Spleen (tissue), 7 donors: ENCODE data around the gene PCGF3.

Experiments used
- CTCF ChIP-seq, 11 experiments: fragments of 200-600 bp in 7 of 11; fragments of 450-650 bp in 4 of 11; sonication (generic) in 4 of 11; IDR thresholded peaks in 8 of 11; conservative IDR thresholded peaks in 3 of 11; 1 replicate in 7 of 11; 2 replicates in 4 of 11; pipeline versions ENCODE4 v1.4.0 to v1.8.0; 2016 to 2021; ENCODE audit warnings: antibody characterized with exemption in 11 of 11, inconsistent platforms in 4 of 11, mild to moderate bottlenecking in 1 of 11
- POLR2A ChIP-seq, 3 donors: fragments of 450-650 bp; IDR thresholded peaks; one replicate each; pipeline ENCODE4 v1.5.1; 2017; ENCODE audit warnings: antibody characterized with exemption in 3 of 3, mild to moderate bottlenecking in 1 of 3
- POLR2AphosphoS5 ChIP-seq, 3 donors: sonication (generic); formaldehyde crosslinking; IDR thresholded peaks; one replicate each; pipeline ENCODE4 v1.5.1; 2017; ENCODE audit warnings: antibody characterized with exemption in 3 of 3
- donor health status: DM: no; HTN: no; CAD: no; lungs with moderate emphysema.
- donor health status: DM: no; HTN: no; CAD: no.
- donor health status: DM: no; HTN: no; CAD: no.

- TF ChIP-seq CTCF (IDR thresholded peaks at IDR 0.05 in 8 of 11, conservative IDR thresholded peaks at IDR 0.05 in 3 of 11) (no peak), POLR2AphosphoS5 (IDR thresholded peaks at IDR 0.05) (no peak), POLR2A (IDR thresholded peaks at IDR 0.05) (no peak)
These were observed 86.4 kb downstream of the PCGF3 start for GRCh38 chr4:791898-792625.
